Osteocyte (in vitro differentiated cells): ENCODE measurements around the gene GHR. TPM values are rescaled to one million over a fixed set of nuclear protein-coding genes. Genes with fewer than 3 reads are reported as not detected.

Experiments used
- DNase-seq: peaks from one replicate; pipeline ENCODE4 v3.0.0; 2021; ENCODE audit warnings: mixed read lengths; ENCODE audit not compliant: unreplicated experiment; ENCODE audit errors: extremely low spot score
- H3K27ac Mint-ChIP-seq: one replicate; pipeline ENCODE4 v1.8.0; 2021; ENCODE audit warnings: mild to moderate bottlenecking, mixed read lengths; ENCODE audit not compliant: unreplicated experiment
- H3K27me3 Mint-ChIP-seq: one replicate; pipeline ENCODE4 v1.8.0; 2021; ENCODE audit warnings: mixed read lengths; ENCODE audit not compliant: unreplicated experiment
- H3K36me3 Mint-ChIP-seq: one replicate; pipeline ENCODE4 v1.8.0; 2021; ENCODE audit warnings: mixed read lengths; ENCODE audit not compliant: unreplicated experiment
- H3K4me1 Mint-ChIP-seq: one replicate; pipeline ENCODE4 v1.8.0; 2021; ENCODE audit warnings: mixed read lengths; ENCODE audit not compliant: unreplicated experiment
- H3K4me3 Mint-ChIP-seq: one replicate; pipeline ENCODE4 v1.8.0; 2021; ENCODE audit warnings: mild to moderate bottlenecking, moderate library complexity, mixed read lengths; ENCODE audit not compliant: unreplicated experiment
- H3K9me3 Mint-ChIP-seq: one replicate; pipeline ENCODE4 v1.8.0; 2021; ENCODE audit warnings: mixed read lengths; ENCODE audit not compliant: unreplicated experiment
- total RNA-seq: library from RNA; stranded (reverse); gene quantifications from 2 replicates; pipeline ENCODE4 v1.2.1, GENCODE V29; 2021
- TF ChIP-seq, protein P1 (sequence below): fragments of 200-600 bp; sonication (generic); IDR thresholded peaks from 2 replicates; pipeline ENCODE4 v1.5.0; 2021; ENCODE audit warnings: antibody characterized with exemption, mild to moderate bottlenecking, moderate library complexity

The GHR gene
- total RNA-seq, 1 donor from 2014 or later = 2.3 TPM

DNA sequence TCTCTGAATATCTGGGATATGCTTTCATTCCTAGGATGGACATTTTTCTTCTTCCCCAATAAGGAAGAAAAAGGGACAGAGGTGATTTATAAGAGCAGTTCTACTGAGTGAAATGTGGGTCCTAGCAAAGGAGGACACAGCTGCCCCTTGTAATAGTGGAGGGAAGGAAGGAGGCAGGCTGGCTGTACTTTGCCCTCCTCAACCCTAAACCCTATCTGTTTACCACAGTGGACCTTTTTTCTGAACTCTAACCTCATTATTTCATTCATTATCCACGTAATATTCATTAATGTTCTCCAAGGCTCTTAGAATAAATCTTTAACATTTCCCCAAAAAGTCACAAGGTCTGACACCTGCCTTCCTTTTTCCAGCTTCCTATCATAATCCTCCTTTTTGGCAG, 37.8 kb downstream of the GHR start:
- TF ChIP-seq, protein P1, sequence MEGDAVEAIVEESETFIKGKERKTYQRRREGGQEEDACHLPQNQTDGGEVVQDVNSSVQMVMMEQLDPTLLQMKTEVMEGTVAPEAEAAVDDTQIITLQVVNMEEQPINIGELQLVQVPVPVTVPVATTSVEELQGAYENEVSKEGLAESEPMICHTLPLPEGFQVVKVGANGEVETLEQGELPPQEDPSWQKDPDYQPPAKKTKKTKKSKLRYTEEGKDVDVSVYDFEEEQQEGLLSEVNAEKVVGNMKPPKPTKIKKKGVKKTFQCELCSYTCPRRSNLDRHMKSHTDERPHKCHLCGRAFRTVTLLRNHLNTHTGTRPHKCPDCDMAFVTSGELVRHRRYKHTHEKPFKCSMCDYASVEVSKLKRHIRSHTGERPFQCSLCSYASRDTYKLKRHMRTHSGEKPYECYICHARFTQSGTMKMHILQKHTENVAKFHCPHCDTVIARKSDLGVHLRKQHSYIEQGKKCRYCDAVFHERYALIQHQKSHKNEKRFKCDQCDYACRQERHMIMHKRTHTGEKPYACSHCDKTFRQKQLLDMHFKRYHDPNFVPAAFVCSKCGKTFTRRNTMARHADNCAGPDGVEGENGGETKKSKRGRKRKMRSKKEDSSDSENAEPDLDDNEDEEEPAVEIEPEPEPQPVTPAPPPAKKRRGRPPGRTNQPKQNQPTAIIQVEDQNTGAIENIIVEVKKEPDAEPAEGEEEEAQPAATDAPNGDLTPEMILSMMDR = no peak
- Mint-ChIP-seq H3K9me3 (peaks cover 11% of the 10 kb centered on the region), H3K4me1 (no peaks in the 10 kb centered on the region), H3K36me3 (no peaks in the 10 kb centered on the region), H3K27me3 (no peaks in the 10 kb centered on the region), H3K4me3 (no peak overlapping the region), H3K27ac (no peak overlapping the region)
- DNase-seq = no peak

DNA sequence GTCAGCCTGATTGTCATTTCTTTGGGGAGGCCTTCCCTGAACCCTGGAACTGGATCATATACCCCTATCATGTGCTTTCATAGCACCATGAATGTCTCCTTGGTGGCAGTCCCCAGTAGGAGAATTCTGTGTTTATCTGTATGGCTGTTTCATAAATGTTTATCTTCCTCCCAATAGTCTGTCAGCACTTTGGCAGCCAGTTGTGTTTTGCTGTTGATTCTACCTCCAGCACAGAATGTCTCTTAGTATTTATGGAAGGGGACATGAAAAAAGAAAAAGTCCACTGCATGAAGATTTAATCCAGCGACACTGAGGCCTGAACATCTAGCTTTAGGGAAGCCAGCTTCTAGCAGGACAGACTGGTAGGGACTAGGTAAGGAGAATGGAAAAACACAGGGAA, 38.3 kb downstream of the GHR start:
- Mint-ChIP-seq H3K4me1 (no peaks in the 10 kb centered on the region), H3K4me3 (no peak overlapping the region), H3K36me3 (no peaks in the 10 kb centered on the region), H3K27ac (no peak overlapping the region), H3K9me3 (peaks cover 11% of the 10 kb centered on the region), H3K27me3 (no peaks in the 10 kb centered on the region)
- TF ChIP-seq, protein P1 = no peak
- no peak for DNase-seq

DNA sequence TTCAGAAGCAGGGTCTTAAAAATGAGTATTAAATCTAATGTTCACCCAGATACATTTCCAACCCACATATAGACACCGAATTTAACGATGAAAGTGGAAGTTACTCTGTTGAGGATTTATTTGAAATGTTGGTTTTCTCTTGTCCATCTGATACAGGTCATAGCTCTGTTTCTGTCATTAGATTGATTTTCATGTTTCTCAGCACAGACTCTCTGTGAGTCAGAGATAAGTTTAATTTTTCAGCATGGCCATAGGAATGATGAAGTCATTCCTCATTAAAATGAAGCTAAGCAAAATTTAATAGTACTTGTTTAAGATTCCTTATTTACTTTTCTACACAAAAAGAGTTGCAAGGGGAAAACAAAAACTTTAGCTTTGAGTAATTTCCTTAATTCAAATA, 38.8 kb downstream of the GHR start:
- H3K4me1 Mint-ChIP-seq = no peaks in the 10 kb centered on the region
- no peak overlapping the region for H3K27ac Mint-ChIP-seq
- H3K4me3 Mint-ChIP-seq = no peak overlapping the region
- H3K9me3 Mint-ChIP-seq = peaks cover 11% of the 10 kb centered on the region
- no peaks in the 10 kb centered on the region for H3K27me3 Mint-ChIP-seq
- DNase-seq = no peak
- TF ChIP-seq, protein P1 = no peak
- H3K36me3 Mint-ChIP-seq = no peaks in the 10 kb centered on the region

DNA sequence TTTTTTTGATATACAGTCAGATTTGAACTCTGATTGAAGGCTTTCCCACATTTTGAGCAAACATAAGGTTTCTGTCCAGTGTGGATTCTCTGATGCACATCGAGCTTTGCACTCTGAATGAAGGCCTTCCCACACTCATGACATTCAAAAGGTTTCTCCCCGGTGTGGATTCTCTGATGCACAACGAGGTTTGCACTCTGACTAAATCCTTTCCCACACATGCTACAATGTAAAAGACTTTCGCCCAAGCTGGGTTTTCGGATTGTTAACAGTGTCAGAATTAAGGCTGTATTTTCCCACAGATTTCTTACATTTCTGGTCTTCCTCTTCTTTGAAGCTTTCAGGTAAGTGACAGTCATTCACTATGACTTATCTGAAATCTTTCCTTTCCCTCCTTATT, 44.3 kb downstream of the GHR start:
- H3K4me1 Mint-ChIP-seq = no peaks in the 10 kb centered on the region
- H3K36me3 Mint-ChIP-seq = no peaks in the 10 kb centered on the region
- no peaks in the 10 kb centered on the region for H3K27me3 Mint-ChIP-seq
- H3K9me3 Mint-ChIP-seq = peaks cover 15% of the 10 kb centered on the region
- TF ChIP-seq, protein P1 = no peak
- no peak for DNase-seq
- H3K4me3 Mint-ChIP-seq = no peak overlapping the region
- no peak overlapping the region for H3K27ac Mint-ChIP-seq

DNA sequence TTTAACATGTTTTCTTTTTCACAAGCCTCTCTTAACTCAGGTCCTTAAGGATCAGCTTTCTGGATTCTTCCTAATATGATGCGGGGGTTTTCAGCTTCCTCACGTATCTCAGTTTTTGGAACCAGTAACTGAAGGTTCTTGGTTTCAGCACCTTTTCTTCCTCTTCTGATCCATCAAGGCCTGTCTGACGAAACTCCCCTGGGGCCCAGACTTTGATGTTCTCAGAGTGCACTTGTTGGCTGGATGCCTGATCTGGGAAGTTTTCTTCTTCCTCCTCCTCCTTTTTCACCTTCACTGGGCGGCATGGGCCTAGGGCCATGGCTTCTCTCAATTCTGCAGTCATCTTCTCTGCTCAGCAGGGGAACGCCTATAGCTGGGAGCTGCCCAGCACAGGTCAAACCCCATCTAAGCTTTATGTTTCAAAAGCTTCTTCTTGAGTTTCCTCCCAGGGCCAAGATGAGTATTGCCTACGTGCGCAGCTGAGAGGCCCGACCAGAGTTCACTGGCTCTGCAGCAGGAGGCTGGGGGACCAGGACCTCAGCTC, 44.8 kb downstream of the GHR start:
- Mint-ChIP-seq H3K4me1 (no peaks in the 10 kb centered on the region), H3K36me3 (no peaks in the 10 kb centered on the region), H3K27ac (no peak overlapping the region), H3K27me3 (no peaks in the 10 kb centered on the region), H3K4me3 (no peak overlapping the region), H3K9me3 (peaks cover 18% of the 10 kb centered on the region)
- no peak for DNase-seq
- TF ChIP-seq, protein P1 = no peak
